Measurements from ENCODE around the gene ZBTB40. TPM values are rescaled to one million over a fixed set of nuclear protein-coding genes. Genes with fewer than 3 reads are reported as not detected.
A peak's percentile ranks its signal among the peaks of the same experiment; 100 is the strongest.

ZBTB40 gene
- total and polyA plus RNA-seq, 2 experiments from 2014 or later = 7.3 to 18.1 TPM

- Histone ChIP-seq H2AFZ (no peak overlapping the region), H3K9me2 (replicated peaks; ENCODE audit: insufficient read depth) (no peaks in the 10 kb centered on the region), H3K9me3 (ENCODE audit: low read depth) (no peaks in the 10 kb centered on the region), H3K36me3 (replicated peaks; ENCODE audit: insufficient read depth, low read depth) (no peaks in the 10 kb centered on the region), H3K27ac (no peak overlapping the region), H3K27me3 (peaks cover 57% of the 10 kb centered on the region), H4K20me1 (ENCODE audit: insufficient read depth, poor library complexity, severe bottlenecking) (no peaks in the 10 kb centered on the region), H3K4me2 (no peak overlapping the region), H3K4me3 (no peak overlapping the region), H3K4me1 (ENCODE audit: insufficient read depth) (no peaks in the 10 kb centered on the region), H3K79me2 (no peaks in the 10 kb centered on the region)
- no peak for DNase-seq (ENCODE audit: low spot score)
- 52% methylated on average over 5 of the region's 5 CpGs for WGBS (ENCODE audit: low lambda C conversion rate, missing lambda C conversion rate)
- no peak for TF ChIP-seq CTCF (IDR thresholded peaks at IDR 0.05; ENCODE audit: poor library complexity)
- TF ChIP-seq EZH2 (IDR thresholded peaks at IDR 0.05; ENCODE audit: borderline replicate concordance) = no peak
- no peak for TF ChIP-seq EZH2phosphoT487 (IDR thresholded peaks at IDR 0.05; ENCODE audit: low read depth, severe bottlenecking, unreplicated experiment)
Measured at GRCh38 chr1:22557341-22557950, 105.8 kb downstream of the ZBTB40 start.

GRCh38 chr1:22562584-22563583 lies 111.2 kb downstream of the ZBTB40 start, which contains the start of gene EPHA8:
Gene EPHA8 (plus strand): TSS chr1:22563489. CDS start chr1:22563636, 147 bp downstream.
- H3K79me2 ChIP-seq = no peaks in the 10 kb centered on the region
- no peaks in the 10 kb centered on the region for H3K4me1 ChIP-seq (ENCODE audit: insufficient read depth)
- no peaks in the 10 kb centered on the region for H3K36me3 ChIP-seq (replicated peaks; ENCODE audit: insufficient read depth, low read depth)
- peak; percentile 56 for TF ChIP-seq EZH2phosphoT487 (IDR thresholded peaks at IDR 0.05; ENCODE audit: low read depth, severe bottlenecking, unreplicated experiment)
- no peak for TF ChIP-seq CTCF (IDR thresholded peaks at IDR 0.05; ENCODE audit: poor library complexity)
- TF ChIP-seq EZH2 (IDR thresholded peaks at IDR 0.05; ENCODE audit: borderline replicate concordance) = peak; percentile 63
- peak within 1 kb of the TSS; percentile 71 for H3K4me2 ChIP-seq
- H2AFZ ChIP-seq = no peak within 1 kb of the TSS
- H3K27ac ChIP-seq = no peak within 1 kb of the TSS
- no peaks in the 10 kb centered on the region for H3K9me3 ChIP-seq (ENCODE audit: low read depth)
- H3K9me2 ChIP-seq (replicated peaks; ENCODE audit: insufficient read depth) = no peaks in the 10 kb centered on the region
- H3K4me3 ChIP-seq = no peak within 1 kb of the TSS
- H3K27me3 ChIP-seq = peaks cover 84% of the 10 kb centered on the region
- DNase-seq (ENCODE audit: low spot score) = no peak
- H4K20me1 ChIP-seq (ENCODE audit: insufficient read depth, poor library complexity, severe bottlenecking) = no peaks in the 10 kb centered on the region
- WGBS (ENCODE audit: low lambda C conversion rate, missing lambda C conversion rate) = 30% methylated on average over 25 of the region's 81 CpGs

- Histone ChIP-seq H4K20me1 (ENCODE audit: insufficient read depth, poor library complexity, severe bottlenecking) (no peaks in the 10 kb centered on the region), H3K27me3 (peaks cover 86% of the 10 kb centered on the region), H3K4me2 (peak overlapping the region; percentile 65), H3K79me2 (no peaks in the 10 kb centered on the region), H3K9me3 (ENCODE audit: low read depth) (no peaks in the 10 kb centered on the region), H3K36me3 (replicated peaks; ENCODE audit: insufficient read depth, low read depth) (no peaks in the 10 kb centered on the region), H3K4me1 (ENCODE audit: insufficient read depth) (no peaks in the 10 kb centered on the region), H2AFZ (no peak overlapping the region), H3K9me2 (replicated peaks; ENCODE audit: insufficient read depth) (no peaks in the 10 kb centered on the region), H3K4me3 (no peak overlapping the region), H3K27ac (no peak overlapping the region)
- WGBS (ENCODE audit: low lambda C conversion rate, missing lambda C conversion rate) = 9% methylated on average over 20 of the region's 57 CpGs
- DNase-seq (ENCODE audit: low spot score) = no peak
- TF ChIP-seq EZH2phosphoT487 (IDR thresholded peaks at IDR 0.05; ENCODE audit: low read depth, severe bottlenecking, unreplicated experiment) = no peak
- TF ChIP-seq CTCF (IDR thresholded peaks at IDR 0.05; ENCODE audit: poor library complexity) = no peak
- no peak for TF ChIP-seq EZH2 (IDR thresholded peaks at IDR 0.05; ENCODE audit: borderline replicate concordance)
Measured at GRCh38 chr1:22563671-22564602, 112.3 kb downstream of the ZBTB40 start.

Data from hepatocyte (in vitro differentiated cells).